Endothelial cell of umbilical vein (primary cell): ENCODE data around the gene AQP1. TPM values are rescaled to one million over a fixed set of nuclear protein-coding genes. Genes with fewer than 3 reads are reported as not detected.

Experiments
- BruUV-seq: library from RNA; stranded (reverse); fragments of 400-500 nt; replicated peaks from 2 replicates; lab custom pipeline; 2021; lab: Mats Ljungman, UMichigan
- CTCF ChIA-PET: fragments of 300-600, 350-600 bp; sonication (Branson Sonifier 250); formaldehyde crosslinking; loops from one replicate; lab custom pipeline; 2021; ENCODE audit warnings: antibody characterized with exemption, inconsistent platforms; lab: Charles Lee
- POLR2A ChIA-PET: fragments of 300-600, 350-600 bp; sonication (Branson Sonifier 250); formaldehyde crosslinking; loops from one replicate; lab custom pipeline; 2021; ENCODE audit warnings: antibody characterized with exemption, inconsistent platforms; lab: Charles Lee
- DNase-seq: peaks from one replicate; pipeline ENCODE4 v3.0.0-alpha.2; 2011; ENCODE audit warnings: low read depth, low spot score
- FAIRE-seq: peaks from 2 replicates; lab custom pipeline; 2011; peaks lifted over from hg19 to GRCh38; lab: Jason Lieb, UNC
- H2AFZ ChIP-seq: 2 replicates; pipeline ENCODE4 v1.6.0; 2012; ENCODE audit warnings: low read depth, low read length, control low read depth, inconsistent platforms
- H3K27ac ChIP-seq: 2 replicates; pipeline ENCODE4 v1.5.1; 2011; ENCODE audit warnings: low read depth, mild to moderate bottlenecking, control low read depth, low read length, moderate library complexity; ENCODE audit not compliant: insufficient read depth
- H3K27me3 ChIP-seq, 2 experiments: 2 replicates each; pipeline versions ENCODE4 v1.6.0 to v1.6.1; 2011; ENCODE audit warnings: low read length in 2 of 2, mixed read lengths in 1 of 2; ENCODE audit not compliant: control insufficient read depth in 2 of 2, insufficient read depth in 2 of 2
- H3K36me3 ChIP-seq, 2 experiments: 2 replicates in 1 of 2; 3 replicates in 1 of 2; pipeline ENCODE4 v1.5.1; 2011; ENCODE audit warnings: low read length in 2 of 2, mild to moderate bottlenecking in 1 of 2, moderate library complexity in 1 of 2; ENCODE audit not compliant: control insufficient read depth in 2 of 2, insufficient read depth in 2 of 2; ENCODE audit errors: extremely low read depth in 1 of 2
- H3K4me1 ChIP-seq: 3 replicates; pipeline ENCODE4 v1.5.1; 2011; ENCODE audit warnings: mild to moderate bottlenecking, low read length; ENCODE audit not compliant: control insufficient read depth, insufficient read depth; ENCODE audit errors: extremely low read depth
- H3K4me2 ChIP-seq: 2 replicates; pipeline ENCODE4 v1.6.1; 2011; ENCODE audit warnings: low read length, control low read depth, mixed read lengths; ENCODE audit not compliant: insufficient read depth
- H3K4me3 ChIP-seq, 3 experiments: fragments of 200-600 bp in 1 of 3; sonication (generic), shearing (Covaris generic) in 1 of 3; replicated peaks in 1 of 3; 2 replicates each; pipeline ENCODE4 v1.5.1; 2011 to 2016; ENCODE audit warnings: control low read depth in 3 of 3, low read length in 3 of 3, mild to moderate bottlenecking in 2 of 3, inconsistent platforms in 1 of 3, low read depth in 1 of 3, moderate library complexity in 1 of 3; ENCODE audit not compliant: insufficient read depth in 1 of 3
- H3K79me2 ChIP-seq: 2 replicates; pipeline ENCODE4 v1.6.0; 2012; ENCODE audit warnings: low read length, inconsistent platforms; ENCODE audit not compliant: control insufficient read depth, insufficient read depth
- H3K9ac ChIP-seq: replicated peaks from 2 replicates; pipeline ENCODE3; 2011; ENCODE audit warnings: low read length, control low read depth; ENCODE audit not compliant: insufficient read depth; ENCODE audit errors: extremely low read depth
- H3K9me1 ChIP-seq: replicated peaks from 3 replicates; pipeline ENCODE4 v1.6.0; 2011; ENCODE audit warnings: mild to moderate bottlenecking, low read length; ENCODE audit not compliant: control insufficient read depth, insufficient read depth; ENCODE audit errors: extremely low read depth
- H3K9me3 ChIP-seq: replicated peaks from 2 replicates; pipeline ENCODE4 v1.5.1; 2012; ENCODE audit warnings: low read length, inconsistent platforms; ENCODE audit not compliant: control insufficient read depth, insufficient read depth
- H4K20me1 ChIP-seq: replicated peaks from 2 replicates; pipeline ENCODE3; 2011; ENCODE audit warnings: mild to moderate bottlenecking, low read length; ENCODE audit not compliant: control insufficient read depth, insufficient read depth; ENCODE audit errors: extremely low read depth
- FOS ChIP-seq: IDR thresholded peaks from 2 replicates; pipeline ENCODE4 v1.6.1; 2011; ENCODE audit warnings: mild to moderate bottlenecking, low read length, moderate library complexity, borderline replicate concordance; ENCODE audit not compliant: insufficient read depth
- GATA2 ChIP-seq: IDR thresholded peaks from 2 replicates; pipeline ENCODE4 v1.7.0; 2011; ENCODE audit warnings: low read depth, mild to moderate bottlenecking, moderate library complexity, mixed read lengths, low read length; ENCODE audit not compliant: insufficient read length, insufficient read depth
- JUN ChIP-seq: IDR thresholded peaks from 2 replicates; pipeline ENCODE4 v1.6.1; 2011; ENCODE audit warnings: borderline replicate concordance, low read depth; ENCODE audit not compliant: insufficient read length, insufficient read depth
- POLR2A ChIP-seq: IDR thresholded peaks from 2 replicates; pipeline ENCODE4 v1.6.1; 2012; ENCODE audit warnings: low read depth, mild to moderate bottlenecking, control low read depth, low read length
- dilution Hi-C: fragments of 300-500 bp; cut with MboI; formaldehyde crosslinking; loops from one replicate; pipeline ENCODE4 v1.15.0; 2019; ENCODE audit warnings: low sequenced_read_pairs; ENCODE audit not compliant: extremely low pct_ligation_motif_present
- intact Hi-C: fragments of 100-400 bp; cut with micrococcal nuclease; formaldehyde crosslinking; loops from one replicate; pipeline ENCODE4 v1.10.0; 2022
- polyA plus RNA-seq, 4 experiments: library from polyadenylated mRNA; depleted of rRNA in 3 of 4; stranded (reverse) in 3 of 4; unstranded in 1 of 4; fragments of >200 nt; gene quantifications; 2 replicates each; pipeline versions ENCODE4 v1.2.1 to v1.2.3, GENCODE V29; 2011 to 2012; ENCODE audit warnings: missing spikeins in 1 of 4
- total RNA-seq: library from RNA; stranded (reverse); gene quantifications from 2 replicates; pipeline ENCODE4 v1.2.3, GENCODE V29; 2021

AQP1 gene
- total and polyA plus RNA-seq, 2 donors (not counting 3 experiments of a cell fraction or from before 2014, with no cell fraction given), result 11.7 to 15.9 TPM

GRCh38 chr7:30887464-30887872, 24.2 kb upstream of the AQP1 start:
- Histone ChIP-seq H2AFZ (no peak overlapping the region), H3K36me3 (no peaks in the 10 kb centered on the region), H3K4me3 (no peak overlapping the region), H3K9me1 (no peaks in the 10 kb centered on the region), H3K9ac (no peak overlapping the region), H3K79me2 (no peaks in the 10 kb centered on the region), H3K27ac (no peak overlapping the region), H3K9me3 (no peaks in the 10 kb centered on the region), H3K27me3 (peaks cover 28% of the 10 kb centered on the region in 2 experiments), H4K20me1 (no peaks in the 10 kb centered on the region), H3K4me2 (no peak overlapping the region), H3K4me1 (no peaks in the 10 kb centered on the region)
- CTCF ChIA-PET, result interaction anchor here (0.9 kb wide), 1 partner anchor 51 kb away, joined by 4 read pairs; no protein-coding TSS in a partner anchor
- BruUV-seq, result no TSS peak
- POLR2A ChIA-PET, result no interaction called here
- FAIRE-seq, result no peak
- dilution Hi-C loops, result no loop called here
- intact Hi-C loops, result no loop called here
- DNase-seq, result no peak
- TF ChIP-seq POLR2A, result no peak
- no peak for TF ChIP-seq GATA2

GRCh38 chr7:30888747-30889146, 22.9 kb upstream of the AQP1 start:
- Histone ChIP-seq H3K4me3 (no peak overlapping the region), H2AFZ (no peak overlapping the region), H3K27ac (no peak overlapping the region), H3K9me1 (no peaks in the 10 kb centered on the region), H3K9me3 (no peaks in the 10 kb centered on the region), H3K4me2 (no peak overlapping the region), H3K79me2 (no peaks in the 10 kb centered on the region), H3K9ac (no peak overlapping the region), H3K4me1 (peaks cover 10% of the 10 kb centered on the region), H3K36me3 (no peaks in the 10 kb centered on the region), H3K27me3 (peaks cover 28% of the 10 kb centered on the region in 2 experiments), H4K20me1 (no peaks in the 10 kb centered on the region)
- dilution Hi-C loops, result no loop called here
- CTCF ChIA-PET, result interaction anchor here (0.7 to 1.3 kb wide), 3 partner anchors 19 to 234 kb away, joined by 3 to 10 read pairs (median 8); no protein-coding TSS in a partner anchor
- BruUV-seq, result no TSS peak
- FAIRE-seq, result peak; percentile 66
- intact Hi-C loops, result no loop called here
- POLR2A ChIA-PET, result no interaction called here
- peak; percentile 73 for DNase-seq
- no peak for TF ChIP-seq JUN
- TF ChIP-seq FOS, result peak; percentile 16
